Stimulated activated CD4-positive, alpha-beta T cell treated with anti-CD3 and anti-CD28 coated beads, Interleukin-12 subunit alpha, Interleukin-12 subunit beta, amount 100 ng/mL, for 24 hours (primary cell): ENCODE measurements around the gene TNKS1BP1.
"Not testable (repeated sequence)": the region's sequence is repeated elsewhere in the genome, so short reads cannot be mapped to it uniquely, and the experiment has no call there.

Experiments
- DNase-seq, 2 experiments: peaks; one replicate each; pipeline ENCODE4 v3.0.0-alpha.2; 2020; ENCODE audit warnings: low read depth in 2 of 2

Gene TNKS1BP1, protein sequence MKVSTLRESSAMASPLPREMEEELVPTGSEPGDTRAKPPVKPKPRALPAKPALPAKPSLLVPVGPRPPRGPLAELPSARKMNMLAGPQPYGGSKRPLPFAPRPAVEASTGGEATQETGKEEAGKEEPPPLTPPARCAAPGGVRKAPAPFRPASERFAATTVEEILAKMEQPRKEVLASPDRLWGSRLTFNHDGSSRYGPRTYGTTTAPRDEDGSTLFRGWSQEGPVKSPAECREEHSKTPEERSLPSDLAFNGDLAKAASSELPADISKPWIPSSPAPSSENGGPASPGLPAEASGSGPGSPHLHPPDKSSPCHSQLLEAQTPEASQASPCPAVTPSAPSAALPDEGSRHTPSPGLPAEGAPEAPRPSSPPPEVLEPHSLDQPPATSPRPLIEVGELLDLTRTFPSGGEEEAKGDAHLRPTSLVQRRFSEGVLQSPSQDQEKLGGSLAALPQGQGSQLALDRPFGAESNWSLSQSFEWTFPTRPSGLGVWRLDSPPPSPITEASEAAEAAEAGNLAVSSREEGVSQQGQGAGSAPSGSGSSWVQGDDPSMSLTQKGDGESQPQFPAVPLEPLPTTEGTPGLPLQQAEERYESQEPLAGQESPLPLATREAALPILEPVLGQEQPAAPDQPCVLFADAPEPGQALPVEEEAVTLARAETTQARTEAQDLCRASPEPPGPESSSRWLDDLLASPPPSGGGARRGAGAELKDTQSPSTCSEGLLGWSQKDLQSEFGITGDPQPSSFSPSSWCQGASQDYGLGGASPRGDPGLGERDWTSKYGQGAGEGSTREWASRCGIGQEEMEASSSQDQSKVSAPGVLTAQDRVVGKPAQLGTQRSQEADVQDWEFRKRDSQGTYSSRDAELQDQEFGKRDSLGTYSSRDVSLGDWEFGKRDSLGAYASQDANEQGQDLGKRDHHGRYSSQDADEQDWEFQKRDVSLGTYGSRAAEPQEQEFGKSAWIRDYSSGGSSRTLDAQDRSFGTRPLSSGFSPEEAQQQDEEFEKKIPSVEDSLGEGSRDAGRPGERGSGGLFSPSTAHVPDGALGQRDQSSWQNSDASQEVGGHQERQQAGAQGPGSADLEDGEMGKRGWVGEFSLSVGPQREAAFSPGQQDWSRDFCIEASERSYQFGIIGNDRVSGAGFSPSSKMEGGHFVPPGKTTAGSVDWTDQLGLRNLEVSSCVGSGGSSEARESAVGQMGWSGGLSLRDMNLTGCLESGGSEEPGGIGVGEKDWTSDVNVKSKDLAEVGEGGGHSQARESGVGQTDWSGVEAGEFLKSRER (N-terminal part only)

DNA sequence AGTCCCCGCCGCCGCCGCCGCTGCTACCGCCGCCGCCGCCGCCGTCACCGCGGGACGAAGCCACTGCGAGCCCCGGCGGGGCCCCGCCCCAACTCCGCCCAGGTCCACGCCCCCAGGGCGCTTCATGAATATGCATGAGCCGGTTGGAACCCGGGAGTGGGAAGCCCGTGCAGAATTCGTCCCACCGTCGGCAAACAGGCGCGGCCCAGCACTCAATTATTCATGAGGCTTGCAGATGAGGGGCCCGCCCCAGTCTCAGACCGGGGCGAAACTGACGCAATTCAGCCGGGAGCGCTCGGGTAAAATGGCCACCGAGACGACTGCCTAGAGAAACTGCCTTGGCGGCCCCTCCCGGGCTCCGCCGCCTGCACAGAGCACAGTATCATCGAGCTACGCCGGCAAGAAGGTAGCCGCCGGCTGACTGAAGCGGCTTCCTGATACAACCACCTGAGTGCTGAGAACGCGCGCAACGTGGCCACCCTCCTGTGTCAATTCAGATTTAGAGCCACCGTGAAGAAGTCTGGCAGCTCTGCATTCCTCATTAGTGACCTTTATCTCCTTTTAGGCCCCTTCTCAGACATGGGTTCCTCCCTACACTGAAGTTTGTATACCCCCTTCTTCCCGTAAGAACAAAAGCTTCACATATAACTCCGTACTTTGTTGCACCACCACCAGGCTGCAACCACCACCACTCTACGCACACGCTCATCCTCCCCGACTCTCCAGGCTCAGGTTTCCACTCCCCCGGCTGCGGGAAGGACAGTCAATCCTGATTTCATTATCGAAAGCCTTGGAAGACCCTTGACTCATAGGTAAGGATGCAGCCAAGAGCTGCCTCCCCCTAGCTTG lies at the start of gene TNKS1BP1:
Gene TNKS1BP1, minus strand, starts transcription at position 67 of the 849 bp plus-strand sequence. CDS start 3,067 bp downstream, outside the sequence.
- DNase-seq = peak; percentile 86 to 89

DNA sequence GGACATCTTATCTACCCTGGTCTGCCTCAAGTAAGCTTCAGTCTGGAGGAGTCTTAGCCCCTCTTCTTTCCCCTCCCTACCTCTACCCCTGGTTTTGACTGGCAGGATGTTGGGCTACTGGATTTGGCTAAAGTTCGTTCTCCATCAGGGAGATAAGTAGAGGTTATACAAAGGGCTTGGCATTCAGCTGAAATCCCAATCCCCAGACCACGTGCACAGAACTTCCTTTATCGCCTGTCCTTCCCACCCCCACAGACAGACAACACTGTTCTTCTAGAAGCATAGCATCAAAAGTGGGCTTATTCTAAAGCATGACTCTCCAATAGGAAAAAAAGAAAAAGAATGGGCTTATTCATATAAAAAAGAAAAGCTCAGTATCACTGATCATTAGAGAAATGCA lies 48.4 kb upstream of the TNKS1BP1 start:
- no peak for DNase-seq

DNA sequence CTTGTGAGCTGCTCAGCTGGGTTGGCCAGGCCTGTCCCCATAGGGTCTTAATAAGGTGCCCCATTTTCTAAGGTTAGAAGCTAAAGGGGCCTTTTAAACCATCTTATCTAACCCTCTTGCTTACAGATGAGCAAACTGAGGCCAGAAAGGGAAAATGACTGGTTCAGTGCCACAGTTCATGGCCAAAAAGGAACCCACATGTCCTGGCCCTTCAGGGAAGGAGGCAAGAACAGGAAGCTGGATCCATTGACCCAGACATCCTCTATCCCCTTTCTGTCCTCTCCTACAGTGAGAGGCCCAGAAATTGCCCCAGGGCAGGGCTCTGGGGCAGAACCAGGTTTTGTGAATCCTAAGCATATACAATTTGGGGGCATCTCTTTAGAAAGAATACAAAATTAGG lies 46.2 kb upstream of the TNKS1BP1 start:
- no peak for DNase-seq

DNA sequence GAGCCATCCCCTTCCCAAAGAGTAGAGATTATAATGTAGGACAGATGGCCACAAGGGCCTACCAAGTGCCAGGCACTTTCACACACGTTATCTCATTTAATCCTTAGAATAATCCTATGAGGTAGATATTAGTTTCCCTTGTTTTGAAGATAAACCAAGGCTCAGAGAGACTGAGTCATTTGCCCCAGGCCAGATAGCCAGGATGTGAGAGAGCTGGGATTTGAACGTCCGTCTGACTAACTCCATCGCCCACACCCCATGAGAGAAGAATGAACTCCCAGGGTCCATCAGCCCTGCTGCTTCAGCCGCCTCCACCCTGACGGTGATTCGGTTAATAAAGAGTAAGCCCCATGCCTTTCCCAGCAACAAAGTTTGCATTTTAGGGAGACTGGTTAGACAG lies 45.5 kb upstream of the TNKS1BP1 start:
- no peak for DNase-seq

DNA sequence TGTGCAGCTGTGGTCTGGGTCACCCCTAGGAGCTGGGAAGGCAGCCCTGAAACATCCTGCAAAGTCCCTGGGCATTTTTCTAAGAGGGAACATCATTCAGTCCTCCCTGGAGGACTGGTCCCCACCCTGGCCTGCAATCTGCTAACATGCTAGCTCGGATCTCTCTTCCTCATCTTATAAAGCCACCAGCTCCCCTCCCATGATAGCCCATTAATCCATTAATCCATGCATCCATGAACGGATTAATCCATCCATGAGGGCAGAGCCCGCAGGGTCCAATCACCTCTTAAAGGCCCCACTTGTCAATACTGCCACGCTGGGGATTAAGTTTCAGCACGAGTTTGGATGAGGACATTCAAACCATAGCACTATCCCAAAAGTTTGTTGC lies 44.1 kb upstream of the TNKS1BP1 start:
- no peak for DNase-seq

DNA sequence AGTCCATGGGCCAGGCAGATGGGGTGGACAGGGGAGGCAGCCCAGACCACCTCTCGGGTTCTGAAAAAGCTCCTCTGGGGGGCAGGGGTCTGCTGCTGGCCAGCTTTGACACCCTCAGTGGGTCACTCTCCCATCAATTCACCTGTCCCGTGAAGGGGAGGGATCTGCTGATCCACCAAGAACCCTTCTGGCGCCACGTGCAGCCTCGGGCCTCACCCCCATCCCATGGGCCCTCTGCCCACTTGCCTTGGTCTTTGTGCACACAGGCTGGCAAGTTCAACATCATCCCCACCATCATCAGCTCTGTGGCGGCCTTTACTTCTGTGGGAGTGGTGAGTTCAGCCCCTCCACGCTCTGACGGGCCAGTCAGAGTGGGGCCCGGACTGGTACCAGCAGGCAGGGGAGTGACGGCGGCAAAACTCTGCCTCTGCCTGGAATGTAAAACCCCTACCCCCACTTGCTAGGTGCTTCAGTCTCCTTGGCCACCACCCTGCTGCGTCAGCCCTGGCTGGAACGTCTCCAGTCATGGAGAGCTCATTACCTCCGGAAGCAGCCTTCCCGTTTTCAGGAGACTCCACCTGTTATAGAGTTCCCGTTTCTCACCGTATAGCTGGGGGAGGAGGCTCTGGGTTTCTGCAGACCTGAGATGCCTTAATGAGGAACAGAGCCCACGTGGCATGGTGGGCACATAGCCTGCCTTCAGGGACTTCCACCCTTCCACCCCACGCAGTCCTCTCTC lies 43.5 kb upstream of the TNKS1BP1 start:
- DNase-seq = no peak

DNA sequence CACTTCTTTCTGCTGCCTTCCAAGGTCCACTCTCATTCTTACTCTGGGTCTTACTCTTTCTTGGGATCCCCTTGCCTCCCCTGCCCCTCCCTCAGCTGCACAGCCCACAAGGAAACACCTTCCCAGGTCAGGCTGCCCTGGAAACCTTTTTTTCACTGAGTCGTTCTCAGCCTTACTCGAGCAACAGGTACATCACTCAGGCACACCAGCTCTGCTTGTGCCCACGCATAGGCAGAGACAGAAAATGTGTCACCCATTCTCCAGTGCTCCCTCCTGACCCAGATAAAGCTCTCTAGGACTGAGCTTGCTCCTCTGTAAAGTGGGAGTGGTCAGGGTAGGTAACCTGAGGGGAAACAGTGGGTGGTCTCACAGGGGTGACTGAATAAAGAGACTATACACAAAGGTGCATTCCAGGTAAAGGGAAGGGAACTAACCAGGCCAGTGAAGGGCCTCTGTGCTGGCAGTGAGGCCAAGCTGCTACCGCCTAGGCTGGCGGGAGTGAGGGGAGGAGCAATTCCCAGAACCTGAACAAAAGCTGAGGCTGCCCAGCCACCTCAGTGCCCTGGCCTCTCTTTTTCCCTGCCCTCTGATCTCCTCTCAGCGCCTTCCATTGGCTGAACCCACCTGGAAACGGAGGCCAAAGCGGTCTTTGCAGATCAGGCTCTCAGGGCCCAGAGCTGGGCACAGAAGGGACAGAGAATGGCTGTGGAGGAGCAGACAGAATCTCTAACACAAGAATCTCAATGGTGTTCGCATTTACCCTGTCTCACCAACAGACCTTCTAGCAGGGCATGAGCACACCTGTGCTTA lies 40.3 kb upstream of the TNKS1BP1 start:
- no peak for DNase-seq

DNA sequence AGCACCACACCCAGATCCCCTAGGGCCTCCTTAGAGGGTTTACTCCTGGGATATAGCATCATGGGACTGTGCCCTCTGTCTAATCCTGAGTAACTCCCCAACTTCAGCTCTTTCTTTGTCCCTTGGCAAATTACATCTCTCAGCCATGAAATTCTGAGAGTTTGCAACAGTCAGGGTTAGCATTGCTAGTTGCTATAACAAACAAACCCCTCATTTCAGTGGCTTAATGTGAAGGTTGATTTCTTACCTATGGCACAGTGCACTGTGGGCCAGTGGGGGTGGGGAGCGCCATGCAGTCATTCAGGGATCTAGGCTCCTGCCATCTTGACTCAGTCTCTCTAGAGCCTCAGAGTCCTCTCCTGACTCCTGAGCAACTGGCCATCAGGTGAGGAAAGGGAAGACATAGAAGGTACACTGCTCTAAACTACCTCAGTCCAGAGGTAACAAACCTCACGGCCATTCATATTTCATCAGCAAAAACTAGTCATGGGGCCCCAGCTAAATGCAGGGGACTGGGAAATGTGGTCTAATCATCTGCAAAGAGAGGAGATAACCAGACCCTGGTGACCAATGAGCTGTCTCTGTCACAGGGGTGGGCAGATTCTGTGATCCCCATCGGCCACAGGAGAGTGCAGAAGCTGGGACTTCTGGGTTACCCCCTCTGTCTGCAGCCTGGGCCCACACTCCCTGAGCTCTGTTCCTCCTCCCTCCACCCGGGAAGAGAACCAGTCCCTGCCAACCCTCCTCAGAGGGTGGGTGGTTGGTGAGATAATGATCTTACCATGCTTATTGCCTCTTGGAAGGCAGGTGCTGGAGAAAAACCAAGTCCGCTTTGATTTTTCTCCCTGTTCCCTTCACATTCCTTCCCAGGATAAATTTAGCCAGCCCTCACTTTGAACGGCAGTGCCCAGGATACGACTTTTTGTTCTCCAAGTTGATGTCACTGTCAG lies 38.7 kb upstream of the TNKS1BP1 start:
- no peak for DNase-seq

DNA sequence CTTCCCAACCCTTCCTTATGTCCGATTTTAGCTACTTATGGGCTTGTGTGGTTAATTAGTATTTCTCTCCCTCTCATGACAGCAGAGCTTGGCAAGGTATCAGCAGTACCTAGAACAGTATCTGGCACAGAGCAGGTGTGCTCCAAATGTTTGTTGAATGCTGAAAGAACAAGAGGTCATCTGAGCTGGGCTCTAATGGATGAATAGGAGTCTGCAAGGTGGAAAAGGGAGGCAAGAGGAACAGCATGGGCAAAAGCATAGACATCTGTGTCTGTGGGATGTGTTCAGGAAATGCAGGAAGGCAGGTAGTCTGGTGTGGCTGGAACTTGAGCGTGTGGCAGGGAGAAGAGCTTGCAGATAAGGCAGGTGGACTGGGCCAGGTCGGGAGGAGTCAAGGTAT lies 37.2 kb upstream of the TNKS1BP1 start:
- DNase-seq = no peak

DNA sequence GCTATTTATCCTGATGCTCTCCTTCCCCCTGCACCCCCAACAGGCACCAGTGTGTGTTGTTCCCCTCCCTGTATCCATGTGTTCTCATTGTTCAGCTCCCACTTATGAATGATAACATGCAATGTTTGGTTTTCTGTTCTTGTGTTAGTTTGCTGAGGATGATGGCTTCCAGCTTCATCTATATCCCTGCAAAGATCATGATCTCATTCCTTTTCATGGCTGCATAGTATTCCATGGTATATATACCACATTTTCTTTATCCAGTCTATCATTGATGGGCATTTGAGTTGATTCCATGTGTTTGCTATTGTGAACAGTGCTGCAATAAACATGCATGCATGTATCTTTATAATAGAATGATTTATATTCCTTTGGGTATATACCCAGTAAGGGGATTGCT lies 36.7 kb upstream of the TNKS1BP1 start:
- DNase-seq = not testable (repeated sequence)

DNA sequence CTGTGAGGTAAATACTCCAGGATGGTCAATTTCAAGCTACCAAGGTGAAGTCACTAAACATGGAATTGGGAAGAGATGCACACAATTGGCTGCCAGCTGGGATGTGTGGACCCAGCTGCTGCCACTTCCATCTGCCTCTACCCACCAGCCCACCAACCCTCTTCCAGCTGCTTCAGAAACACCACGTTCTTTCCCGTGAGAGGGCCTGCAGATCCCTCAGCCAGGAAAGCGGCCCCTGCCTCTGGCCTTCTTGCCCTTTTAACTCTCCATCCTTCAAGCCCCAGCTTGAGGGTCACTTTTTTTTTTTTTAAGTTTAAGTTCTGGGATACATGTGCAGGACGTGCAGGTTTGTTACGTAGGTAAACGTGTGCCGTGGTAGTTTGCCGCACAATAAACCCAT lies 36.2 kb upstream of the TNKS1BP1 start:
- DNase-seq = no peak

DNA sequence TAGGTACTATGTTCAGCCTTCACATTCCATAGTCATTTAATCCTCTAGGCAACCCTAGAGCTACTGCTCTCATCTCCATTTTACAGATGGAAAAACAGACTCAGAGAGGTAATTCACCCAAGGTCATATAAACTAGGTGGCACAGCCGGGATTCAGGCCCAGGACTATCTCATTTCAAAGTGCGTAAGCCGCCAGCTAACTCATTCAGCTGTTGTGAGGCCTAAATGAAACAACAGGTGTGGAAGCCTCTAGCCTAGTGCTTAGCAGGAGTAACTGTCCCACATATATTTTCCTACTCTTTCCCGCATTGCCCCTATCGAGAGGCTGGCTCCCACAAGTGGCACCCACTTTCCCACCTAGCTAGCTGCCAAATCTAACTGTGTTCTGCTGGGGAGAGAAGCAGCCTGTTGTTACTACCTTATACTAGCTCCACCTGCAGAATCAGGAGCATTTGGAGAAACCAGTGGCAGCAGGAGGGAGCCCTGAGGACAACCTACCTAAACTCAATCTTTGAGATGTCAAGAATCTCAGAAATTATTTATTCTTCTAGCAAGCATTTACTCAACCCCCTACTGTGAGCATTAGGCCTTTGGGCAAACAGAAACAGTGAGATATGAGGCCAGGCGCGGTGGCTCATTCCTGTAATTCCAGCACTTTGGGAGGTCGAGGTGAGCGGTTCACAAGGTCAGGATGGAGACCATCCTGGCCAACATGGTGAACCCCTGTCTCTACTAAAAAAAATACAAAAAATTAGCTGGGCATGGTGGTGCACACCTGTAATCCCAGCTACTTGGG lies 35.3 kb upstream of the TNKS1BP1 start:
- no peak for DNase-seq

DNA sequence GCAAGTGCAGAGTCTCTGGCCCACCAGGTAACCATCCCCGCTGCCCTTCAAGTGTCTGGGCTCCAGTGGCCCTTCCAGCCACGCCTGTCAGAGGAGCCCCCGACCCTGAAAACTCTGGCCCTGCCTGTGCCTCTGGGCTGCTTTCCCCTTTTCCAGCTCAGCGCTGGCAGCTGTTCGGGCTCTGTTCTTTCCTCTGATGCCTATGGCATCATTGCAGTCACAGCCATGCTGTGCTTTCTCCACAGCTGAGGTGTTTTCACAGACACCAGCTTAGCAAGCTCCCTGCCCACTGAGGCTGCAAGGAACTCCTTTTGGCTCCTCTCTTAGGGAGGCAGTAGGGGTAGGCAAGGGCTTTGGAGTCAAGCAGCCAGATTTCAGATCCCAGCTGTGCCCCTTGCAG lies 34.6 kb upstream of the TNKS1BP1 start:
- DNase-seq = no peak

DNA sequence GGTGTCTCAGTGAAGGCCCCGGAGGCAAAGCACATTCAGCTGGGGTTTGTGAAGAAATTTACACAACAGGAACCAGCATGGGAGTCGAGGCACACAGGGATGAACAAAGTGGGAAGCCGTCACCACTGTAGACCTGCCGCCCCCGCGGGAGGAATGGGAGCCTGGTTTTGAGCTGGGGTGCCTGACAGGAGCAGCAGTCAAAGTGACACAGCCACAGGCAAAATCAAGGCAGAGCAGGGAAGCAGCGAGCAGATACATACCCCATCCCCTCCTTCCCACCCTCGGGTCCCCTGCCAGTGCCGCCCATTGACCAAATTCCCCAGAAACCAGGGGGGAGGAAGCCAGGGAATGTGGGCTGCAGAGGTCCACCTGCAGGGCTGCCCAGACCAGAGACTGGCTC lies 34.2 kb upstream of the TNKS1BP1 start:
- DNase-seq = no peak

DNA sequence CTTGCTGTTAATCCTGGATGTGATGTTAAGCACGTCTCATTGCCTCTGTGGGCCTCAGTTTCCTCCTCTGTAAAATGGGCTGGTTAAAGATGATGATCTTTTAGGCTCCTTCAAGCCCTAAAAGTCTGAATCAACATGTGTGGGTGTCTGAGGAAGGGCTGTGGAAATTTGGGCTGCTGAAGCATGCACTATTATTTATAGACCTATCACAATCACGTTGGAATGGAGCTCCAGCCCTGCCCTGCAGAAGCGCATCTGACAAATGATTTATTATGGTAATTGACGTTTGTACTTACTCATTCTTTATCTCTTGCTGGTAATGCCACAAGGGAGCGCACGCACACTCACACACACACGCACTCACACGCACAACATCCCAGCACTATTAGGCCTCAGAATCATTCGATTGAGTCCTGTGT lies 33.8 kb upstream of the TNKS1BP1 start:
- DNase-seq = no peak

DNA sequence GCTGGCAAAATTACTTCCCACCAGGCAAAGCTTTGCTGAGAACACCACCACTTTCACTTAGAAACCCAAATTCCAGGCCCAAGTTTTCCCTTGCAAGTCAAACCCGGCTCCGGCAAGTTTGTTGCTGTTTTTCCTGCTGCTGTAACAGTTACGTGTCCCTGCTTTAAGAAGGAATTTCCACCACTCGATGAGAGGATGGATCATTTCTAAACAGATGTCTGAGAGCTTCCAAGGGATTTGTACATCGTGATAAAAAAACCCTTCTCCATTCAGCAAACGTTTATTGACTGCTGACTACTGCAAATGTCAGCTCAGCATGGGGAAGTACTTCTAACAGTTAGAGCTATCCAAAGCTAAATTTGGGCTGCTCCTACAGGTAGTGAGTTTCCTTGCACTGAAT lies 33.1 kb upstream of the TNKS1BP1 start:
- DNase-seq = no peak

DNA sequence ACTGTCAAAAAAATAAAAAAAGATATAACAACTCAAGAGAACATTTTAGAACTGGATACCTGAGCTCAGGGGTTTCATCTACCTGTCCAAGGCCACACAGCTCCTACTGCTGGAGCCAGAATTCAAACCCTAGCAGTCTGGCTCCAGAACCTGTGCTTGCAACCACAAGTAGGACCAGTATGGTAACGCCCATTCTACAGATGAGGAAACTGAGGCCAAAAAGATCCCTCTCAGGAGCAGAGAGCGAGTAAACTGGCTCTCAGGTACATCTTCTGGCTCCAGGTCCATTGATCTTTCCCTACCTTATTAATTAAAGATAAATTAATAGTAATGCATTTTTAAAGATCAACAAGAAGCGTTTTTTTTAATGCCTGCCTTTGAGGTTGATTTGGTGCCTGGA lies 32.6 kb upstream of the TNKS1BP1 start:
- DNase-seq = no peak

DNA sequence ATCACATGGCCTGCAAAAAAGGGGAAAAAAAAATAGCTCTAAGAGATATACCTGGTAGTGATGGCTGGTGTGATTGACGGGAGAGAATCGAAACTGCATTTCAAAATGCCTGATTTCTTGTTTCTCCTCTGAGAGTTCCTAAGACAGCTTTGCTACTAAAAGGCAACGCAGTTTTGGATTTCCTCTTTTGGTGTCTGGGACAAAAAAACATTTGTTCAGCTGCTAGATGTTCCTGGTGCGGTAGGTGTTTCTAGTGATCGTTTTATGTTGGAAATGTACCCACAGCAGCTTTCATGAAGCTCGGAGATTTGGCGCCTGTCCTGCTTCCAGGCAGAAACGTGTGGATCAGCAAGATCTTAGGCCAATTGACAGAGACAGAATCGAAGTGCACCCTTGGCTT lies 31.5 kb upstream of the TNKS1BP1 start:
- DNase-seq = no peak
